Activated CD4-positive, CD25-positive, alpha-beta regulatory T cell treated with anti-CD3 and anti-CD28 coated beads, Interleukin-2, amount 50 U/mL, for 16 hours (primary cell): ENCODE data around the gene MRPL49.
A peak's percentile ranks its signal among the peaks of the same experiment; 100 is the strongest.

Experiments used
- DNase-seq: peaks from one replicate; pipeline ENCODE4 v3.0.0-alpha.2; 2020; ENCODE audit warnings: low read depth, low spot score

Gene MRPL49

GRCh38 chr11:65121865-65122696 is at the start of gene MRPL49, which contains the start of gene FAU:
MRPL49 (plus strand) TSS chr11:65122321; CDS start chr11:65122347, 26 bp downstream.
FAU (minus strand) TSS chr11:65122134; CDS start chr11:65121813, 321 bp downstream.
- DNase-seq, result peak; percentile 98

DNA sequence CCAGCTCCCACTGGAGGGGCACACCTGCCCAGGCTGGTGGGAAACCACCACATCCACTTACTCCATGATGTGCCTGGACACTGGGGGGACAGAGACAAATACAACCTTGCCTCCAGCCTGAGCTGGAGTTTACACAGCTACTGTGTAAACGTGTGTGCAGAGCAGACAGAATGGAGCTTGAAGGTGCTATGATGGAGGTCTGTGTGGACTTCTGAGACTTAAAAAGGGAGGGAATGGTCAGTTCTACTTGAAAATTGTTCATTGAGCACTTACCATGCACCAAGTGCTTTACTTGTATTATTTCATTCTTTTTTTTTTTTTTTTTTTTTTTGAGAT is 49.5 kb upstream of the MRPL49 start:
- no peak for DNase-seq

- DNase-seq, result no peak
These were observed 44.7 kb upstream of the MRPL49 start for GRCh38 chr11:65077451-65077850.

DNA sequence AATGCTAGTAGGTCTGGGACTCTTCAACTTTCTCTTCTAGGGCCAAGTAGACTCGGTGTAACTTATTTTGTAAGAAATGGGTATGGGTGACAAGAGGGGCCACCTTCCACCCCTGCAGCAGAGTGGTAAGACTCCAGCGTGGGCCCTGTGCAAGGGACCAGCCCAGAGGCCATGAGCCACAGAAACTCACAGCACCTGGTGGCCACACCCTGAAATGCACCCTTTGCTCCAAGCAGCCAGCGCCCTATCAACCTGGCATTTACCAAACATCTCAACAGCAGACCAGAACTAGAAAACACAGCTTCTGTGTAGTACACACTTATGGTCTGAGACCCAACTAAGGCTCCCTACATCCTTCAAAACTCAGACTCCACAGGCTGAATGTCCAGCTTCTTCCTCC is 44.0 kb upstream of the MRPL49 start:
- peak; percentile 39 for DNase-seq

GRCh38 chr11:65078786-65079342 is 43.3 kb upstream of the MRPL49 start:
- no peak for DNase-seq

DNA sequence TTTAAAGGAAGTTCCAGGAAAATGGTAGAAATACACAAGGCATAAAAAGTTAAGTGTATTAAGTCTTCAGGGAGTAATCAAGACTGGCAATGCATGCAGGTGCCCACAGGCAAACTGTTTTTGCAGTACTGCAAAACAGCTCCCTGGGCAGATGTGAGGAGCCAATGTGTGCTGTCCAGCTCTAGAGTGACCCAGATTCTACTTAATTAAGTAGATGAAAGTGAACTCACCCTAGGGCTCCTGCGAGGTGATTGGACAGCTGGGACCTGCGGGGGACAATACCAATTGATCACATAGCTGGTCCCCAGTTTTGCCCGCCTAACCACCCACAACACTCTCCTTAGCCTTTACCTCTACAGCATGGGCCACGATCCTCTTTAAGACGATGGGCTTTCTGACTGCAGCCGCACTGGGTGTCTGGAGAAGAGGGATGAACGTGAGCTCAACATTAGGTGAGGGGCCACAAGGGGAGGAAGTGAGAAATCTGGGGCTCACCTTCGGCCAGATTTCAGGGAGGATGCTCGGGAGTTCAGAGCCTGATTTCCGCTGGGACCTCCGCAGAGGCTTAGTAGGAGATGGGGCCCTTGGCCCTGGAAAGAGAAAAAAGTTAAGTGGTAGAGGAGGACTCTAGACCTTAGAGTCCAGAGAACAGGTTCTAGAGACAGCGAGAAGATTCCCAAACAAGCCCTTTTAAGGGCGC is 38.8 kb upstream of the MRPL49 start:
- DNase-seq, result no peak

DNA sequence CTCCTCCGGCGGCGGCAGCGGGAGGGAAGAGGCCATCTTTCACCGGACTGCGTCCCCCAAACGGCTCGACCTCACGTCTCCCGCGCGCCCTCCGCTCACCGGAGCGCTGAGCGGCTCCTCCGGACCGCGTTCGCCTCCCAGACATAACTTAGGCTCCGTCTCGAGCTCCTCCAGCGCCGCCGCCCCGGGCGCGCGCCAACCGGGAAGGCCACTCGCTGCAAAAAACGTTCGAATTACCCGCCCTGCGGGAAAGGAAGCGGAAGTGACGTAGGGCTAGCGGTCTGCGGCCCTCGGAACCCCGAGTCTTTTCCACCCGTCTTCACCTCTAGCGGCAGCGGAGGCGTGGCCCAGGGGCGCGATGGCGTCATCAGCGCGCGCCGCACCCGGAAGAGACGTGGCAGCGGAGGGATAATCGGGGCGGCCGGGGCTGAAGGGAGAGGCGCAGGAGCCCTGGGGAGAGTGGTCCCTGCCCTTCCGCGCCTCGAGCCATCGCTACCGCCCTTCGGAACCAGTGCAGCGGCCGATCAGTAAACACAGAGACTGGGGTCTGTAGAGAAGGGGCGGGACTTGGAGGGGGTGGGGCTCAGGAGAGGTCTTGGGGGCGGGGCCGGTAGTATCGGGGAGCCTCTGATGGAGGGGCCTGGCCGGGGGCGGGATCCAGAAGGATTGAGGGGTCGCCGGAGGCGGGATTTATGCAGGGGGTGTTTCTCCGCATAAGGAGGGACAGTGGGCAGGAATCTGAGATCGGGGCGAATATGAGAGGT is 38.1 kb upstream of the MRPL49 start, which contains the start of the genes CDCA5 and ZFPL1:
Gene CDCA5, minus strand, starts transcription at position 207 of the 764 bp plus-strand sequence. Its CDS starts 62 bp downstream, at position 145.
Gene ZFPL1, plus strand, starts transcription at position 389 of the 764 bp plus-strand sequence. CDS start 477 bp downstream, outside the sequence.
- DNase-seq, result peak; percentile 94

GRCh38 chr11:65084598-65085375 is 37.3 kb upstream of the MRPL49 start:
- no peak for DNase-seq

GRCh38 chr11:65085446-65085845 is 36.7 kb upstream of the MRPL49 start:
- no peak for DNase-seq

DNA sequence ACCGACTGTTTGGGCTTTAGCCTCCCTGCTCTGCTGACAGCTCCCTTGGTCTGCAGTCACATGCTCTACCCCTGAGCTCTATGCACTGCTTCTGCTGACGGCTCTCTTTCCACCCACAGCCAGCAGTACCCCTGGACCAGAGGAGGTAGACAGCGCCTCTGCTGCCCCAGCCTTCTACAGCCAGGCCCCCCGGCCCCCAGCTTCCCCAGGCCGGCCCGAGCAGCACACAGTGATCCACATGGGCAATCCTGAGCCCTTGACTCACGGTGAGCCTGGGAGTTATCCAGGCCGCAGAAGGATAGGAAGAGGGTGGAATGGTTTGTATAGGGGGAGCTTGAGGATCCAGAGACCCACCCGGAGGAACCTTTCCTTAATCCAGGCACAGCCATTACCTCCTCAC is 35.3 kb upstream of the MRPL49 start:
- no peak for DNase-seq

GRCh38 chr11:65087216-65087615 is 34.9 kb upstream of the MRPL49 start:
- DNase-seq, result no peak

GRCh38 chr11:65087827-65088226 is 34.3 kb upstream of the MRPL49 start:
- no peak for DNase-seq

DNA sequence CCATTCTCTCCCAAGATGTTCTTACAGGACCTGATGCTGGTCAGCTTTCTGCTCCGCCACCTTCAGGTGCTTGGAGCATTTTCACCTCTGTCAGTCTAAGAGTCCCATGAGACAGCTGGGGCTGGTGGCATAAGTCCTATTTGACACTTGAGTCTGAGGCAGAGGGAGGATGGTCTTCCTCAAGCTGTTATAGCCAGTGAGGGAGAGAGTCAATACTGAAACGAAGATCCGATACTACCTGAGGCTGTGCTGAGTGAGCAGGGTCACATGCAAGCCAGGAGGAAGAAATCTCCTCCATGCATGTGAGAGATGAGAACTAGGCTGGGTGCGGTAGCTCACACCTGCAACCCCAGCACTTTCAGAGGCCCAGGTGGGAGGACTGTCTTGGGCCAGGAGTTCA is 32.5 kb upstream of the MRPL49 start:
- no peak for DNase-seq

- DNase-seq, result no peak
These were observed 31.5 kb upstream of the MRPL49 start for GRCh38 chr11:65090628-65091027.

DNA sequence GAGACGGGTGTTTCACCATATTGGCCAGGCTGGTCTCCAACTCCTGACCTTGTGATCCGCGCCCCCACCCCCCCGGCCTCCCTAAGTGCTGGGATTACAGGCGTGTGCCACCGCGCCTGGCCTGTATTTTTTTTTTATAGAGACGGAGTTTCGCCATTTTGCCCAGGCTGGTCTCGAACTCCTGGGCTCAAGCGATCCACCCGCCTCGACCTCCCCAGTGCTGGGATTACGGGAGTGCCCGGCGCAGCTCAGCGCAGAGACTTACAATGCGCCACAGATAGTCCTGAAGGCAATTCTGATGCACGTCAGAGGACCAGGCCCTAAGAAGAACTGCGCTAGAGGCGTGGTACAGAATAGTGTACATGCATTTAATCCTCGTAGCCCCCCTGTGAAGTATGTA is 26.7 kb upstream of the MRPL49 start:
- no peak for DNase-seq

DNA sequence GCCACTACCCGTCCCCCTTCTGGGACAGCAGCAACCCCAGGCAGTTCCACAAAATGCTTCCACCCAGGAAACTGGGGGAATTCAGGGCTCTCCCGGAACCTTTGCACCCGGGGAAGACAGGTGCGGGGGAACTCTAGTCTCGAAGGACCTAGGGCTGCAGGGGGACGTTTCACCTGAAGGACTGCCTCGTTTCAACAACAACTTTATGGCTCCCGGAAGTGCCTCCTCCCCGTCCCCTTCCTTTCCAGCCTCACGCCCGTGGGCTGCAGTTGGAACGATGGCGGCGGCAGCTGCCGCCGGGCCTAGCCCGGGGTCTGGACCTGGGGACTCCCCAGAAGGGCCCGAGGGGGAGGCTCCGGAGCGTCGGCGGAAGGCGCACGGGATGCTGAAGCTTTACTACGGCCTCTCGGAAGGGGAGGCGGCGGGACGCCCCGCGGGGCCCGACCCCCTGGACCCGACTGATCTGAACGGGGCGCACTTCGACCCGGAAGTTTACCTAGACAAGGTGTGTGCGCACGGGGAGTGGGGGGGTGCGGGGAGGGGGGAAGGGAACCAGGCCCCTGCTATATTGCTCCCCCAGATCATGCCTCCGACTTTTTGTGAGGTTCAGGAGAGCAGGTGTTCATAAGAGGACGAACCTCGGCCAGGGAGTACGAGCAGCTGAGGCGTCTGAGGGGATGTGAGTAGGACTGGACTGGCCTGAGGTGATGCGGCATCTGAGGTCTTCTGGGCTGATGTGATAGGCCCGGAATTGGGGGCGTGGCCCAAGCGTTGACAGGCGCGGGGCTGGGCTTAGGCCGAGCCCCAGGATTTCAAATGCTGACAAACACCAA is 25.9 kb upstream of the MRPL49 start, which contains the start of gene VPS51:
Gene VPS51, plus strand, starts transcription at position 241 of the 833 bp plus-strand sequence. Its CDS starts 37 bp downstream, at position 278.
- DNase-seq, result peak; percentile 80

GRCh38 chr11:65096926-65097325 is 25.2 kb upstream of the MRPL49 start:
- DNase-seq, result no peak

DNA sequence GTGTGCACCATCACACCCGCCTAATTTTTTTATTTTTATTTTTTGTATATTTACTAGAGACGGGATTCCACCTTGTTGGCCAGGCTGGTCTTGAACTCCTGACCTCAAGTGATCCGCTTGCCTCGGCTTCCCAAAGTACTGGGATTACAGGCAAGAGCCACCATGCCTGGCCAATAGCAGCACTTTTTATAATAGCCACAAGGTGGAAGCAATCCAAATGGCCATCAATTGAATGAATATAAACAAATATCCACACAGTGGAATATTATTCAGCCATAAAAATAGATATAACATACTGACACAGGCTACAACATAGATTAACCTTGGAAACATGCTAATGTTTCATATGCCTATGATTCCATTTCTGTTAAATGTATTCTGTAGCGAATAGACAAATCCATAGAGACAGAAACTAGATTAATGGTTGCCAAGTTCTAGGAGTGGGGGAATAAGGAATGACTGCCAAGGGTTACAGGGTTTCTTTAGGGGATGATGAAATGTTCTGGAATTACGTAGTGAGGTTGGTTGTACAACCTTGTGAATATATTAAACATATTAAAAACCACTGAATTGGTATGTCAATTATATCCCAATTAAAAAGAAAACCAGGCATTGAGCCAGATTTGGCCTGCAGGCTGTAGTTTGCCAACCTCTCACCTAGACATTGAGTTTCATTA is 21.3 kb upstream of the MRPL49 start:
- no peak for DNase-seq
